Subcutaneous adipose tissue (tissue), 4 donors: ENCODE measurements around the gene BIRC6. TPM values are rescaled to one million over a fixed set of nuclear protein-coding genes. Genes with fewer than 3 reads are reported as not detected.

Source experiments
- total RNA-seq, 4 donors: library from RNA; depleted of rRNA; stranded (reverse); fragments of >200 nt; gene quantifications; one replicate each; pipeline ENCODE4 v1.1.0, GENCODE V29; 2016
- TF ChIP-seq, protein P1 (sequence below): fragments of 450-650 bp; IDR thresholded peaks from one replicate; pipeline ENCODE4 v1.5.1; 2016; ENCODE audit warnings: low read depth, mild to moderate bottlenecking, control low read depth, antibody characterized with exemption, moderate library complexity

Gene BIRC6
- total RNA-seq, 4 donors from 2014 or later: 120 to 147 (median 143) TPM

DNA sequence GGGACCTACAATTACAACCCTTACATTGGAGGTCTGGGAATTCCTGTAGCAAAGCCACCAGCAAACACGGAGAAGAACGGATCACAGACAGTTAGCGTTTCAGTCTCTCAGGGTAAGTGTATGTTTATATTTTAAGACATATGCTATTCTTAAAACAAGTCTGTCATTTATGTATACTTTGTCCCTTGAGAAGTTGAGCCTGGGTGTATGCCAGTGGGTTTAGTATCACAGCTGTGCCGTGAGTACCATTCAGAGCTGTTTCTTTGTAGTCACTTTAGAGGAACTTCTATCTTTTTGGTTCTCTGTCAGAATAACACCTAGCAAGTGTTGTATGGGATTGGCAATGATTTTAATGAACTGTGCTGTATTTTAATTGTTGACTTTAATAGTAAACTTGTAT is 125.6 kb downstream of the BIRC6 start:
- TF ChIP-seq, protein P1, sequence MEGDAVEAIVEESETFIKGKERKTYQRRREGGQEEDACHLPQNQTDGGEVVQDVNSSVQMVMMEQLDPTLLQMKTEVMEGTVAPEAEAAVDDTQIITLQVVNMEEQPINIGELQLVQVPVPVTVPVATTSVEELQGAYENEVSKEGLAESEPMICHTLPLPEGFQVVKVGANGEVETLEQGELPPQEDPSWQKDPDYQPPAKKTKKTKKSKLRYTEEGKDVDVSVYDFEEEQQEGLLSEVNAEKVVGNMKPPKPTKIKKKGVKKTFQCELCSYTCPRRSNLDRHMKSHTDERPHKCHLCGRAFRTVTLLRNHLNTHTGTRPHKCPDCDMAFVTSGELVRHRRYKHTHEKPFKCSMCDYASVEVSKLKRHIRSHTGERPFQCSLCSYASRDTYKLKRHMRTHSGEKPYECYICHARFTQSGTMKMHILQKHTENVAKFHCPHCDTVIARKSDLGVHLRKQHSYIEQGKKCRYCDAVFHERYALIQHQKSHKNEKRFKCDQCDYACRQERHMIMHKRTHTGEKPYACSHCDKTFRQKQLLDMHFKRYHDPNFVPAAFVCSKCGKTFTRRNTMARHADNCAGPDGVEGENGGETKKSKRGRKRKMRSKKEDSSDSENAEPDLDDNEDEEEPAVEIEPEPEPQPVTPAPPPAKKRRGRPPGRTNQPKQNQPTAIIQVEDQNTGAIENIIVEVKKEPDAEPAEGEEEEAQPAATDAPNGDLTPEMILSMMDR: no peak

DNA sequence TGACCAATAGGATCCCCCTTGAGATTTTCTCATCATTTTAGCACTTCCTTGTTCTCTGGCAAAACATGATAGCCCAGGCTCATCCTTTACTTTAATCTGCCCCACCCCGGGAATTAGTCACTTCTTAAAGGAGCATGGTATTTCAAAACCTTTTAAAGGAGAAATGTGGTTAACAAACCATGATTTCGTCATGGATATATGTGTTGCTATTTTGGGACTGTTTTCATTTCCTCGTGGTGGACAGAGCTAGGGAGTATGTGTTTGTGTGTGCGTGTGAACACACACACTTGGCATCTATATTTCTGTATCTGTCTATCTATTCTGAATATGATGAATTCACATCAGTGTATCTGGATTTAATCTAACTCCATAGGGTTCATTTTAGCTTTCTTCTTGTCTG is 128.1 kb downstream of the BIRC6 start:
- TF ChIP-seq, protein P1: no peak

DNA sequence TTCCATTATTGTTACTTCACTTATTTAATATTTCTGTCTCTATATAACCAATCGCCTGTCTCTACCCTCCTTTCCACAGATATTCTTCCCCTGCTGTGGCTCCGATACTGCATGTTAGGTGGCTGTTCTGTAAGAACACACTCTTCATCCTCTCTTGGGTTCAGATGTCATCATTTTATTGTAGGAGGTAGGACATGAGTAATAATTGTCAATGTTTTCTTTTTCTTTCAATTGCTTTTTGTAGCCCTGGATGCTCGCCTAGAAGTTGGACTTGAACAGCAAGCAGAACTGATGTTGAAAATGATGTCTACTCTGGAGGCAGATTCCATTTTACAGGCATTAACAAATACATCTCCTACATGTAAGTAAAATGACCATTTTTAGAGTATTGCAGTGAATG is 128.6 kb downstream of the BIRC6 start:
- TF ChIP-seq, protein P1: no peak

DNA sequence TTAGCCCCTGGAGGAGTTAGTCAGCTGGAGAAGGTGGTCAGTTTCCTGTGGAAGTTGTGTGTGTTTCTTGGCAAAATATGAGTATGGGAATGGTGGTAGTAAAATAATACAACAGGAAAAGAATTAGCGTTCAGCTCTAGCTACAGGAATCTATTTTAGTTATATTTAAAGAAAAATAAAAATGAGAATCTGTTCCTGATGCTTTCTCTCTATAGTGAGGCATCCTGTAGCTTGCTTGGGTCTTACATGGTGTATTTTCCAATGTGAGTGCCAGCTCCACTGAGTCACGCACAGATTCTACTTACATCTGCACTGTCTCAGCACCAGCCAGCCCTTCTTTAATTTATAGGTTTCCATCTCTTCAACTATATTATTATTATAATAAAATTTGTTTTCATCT is 132.2 kb downstream of the BIRC6 start:
- TF ChIP-seq, protein P1: no peak

DNA sequence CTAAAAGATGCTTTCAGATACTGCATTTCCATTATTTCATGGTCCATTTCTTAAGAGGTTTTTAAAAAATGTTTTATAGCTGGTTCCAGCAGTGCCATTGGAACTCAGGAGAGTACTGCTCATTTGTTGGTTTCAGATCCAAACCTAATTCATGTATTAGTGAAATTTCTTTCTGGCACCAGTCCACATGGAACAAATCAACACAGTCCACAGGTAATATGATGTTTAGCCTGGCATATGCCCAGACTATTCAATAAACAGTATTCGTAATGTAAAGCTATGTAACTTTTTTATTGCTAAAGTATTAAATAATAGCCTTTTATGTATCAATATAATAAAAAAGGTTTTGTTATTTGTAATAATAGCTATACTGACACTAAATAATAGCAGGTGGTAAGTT is 134.5 kb downstream of the BIRC6 start:
- TF ChIP-seq, protein P1: no peak

DNA sequence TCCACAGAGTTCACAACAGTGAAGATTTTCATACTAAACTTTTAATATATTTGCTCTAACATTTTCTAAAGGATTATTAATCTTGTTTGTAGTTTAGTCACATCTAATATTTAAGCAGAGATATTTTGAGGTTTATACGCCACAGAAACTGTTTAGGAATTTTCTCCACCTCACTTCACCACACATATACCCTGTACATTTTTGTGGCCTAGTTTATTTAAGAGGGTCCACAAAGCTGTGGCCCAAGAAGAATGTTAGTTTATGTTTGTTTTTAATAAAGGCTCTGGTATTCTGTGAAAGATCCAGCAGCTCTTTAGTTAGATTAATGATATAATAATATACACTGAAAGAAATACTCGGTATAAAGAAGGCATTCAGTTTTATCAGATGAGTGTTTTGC is 138.3 kb downstream of the BIRC6 start:
- TF ChIP-seq, protein P1: no peak

DNA sequence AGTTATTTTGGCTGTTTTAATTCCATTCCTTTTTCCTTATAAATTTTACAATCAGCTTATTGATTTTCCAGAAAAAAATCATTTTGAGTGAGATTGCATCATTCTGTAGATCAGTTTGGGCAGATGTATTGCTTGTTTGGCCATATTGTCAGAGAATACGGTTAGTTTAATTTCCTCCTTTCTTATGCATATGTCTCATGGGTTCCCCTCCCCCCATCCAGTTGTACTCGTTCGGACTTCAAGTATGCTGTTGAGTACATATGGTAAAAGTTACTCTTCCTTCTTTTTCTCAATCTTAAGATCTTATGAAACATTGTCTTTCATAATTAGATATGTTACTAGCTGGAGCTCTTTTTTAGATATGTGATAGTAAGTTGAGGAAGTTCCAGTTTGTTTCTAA is 139.8 kb downstream of the BIRC6 start:
- TF ChIP-seq, protein P1: no peak
